HepG2 (cell line): ENCODE results near the gene FGFR3. TPM values are rescaled to one million over a fixed set of nuclear protein-coding genes. Genes with fewer than 3 reads are reported as not detected.

ENCODE experiments used
- FOSL1 ChIP-seq: sonication (generic); formaldehyde crosslinking; IDR thresholded peaks from 2 replicates; pipeline ENCODE4 v1.9.0; 2021; ENCODE audit warnings: missing genetic modification reagents, borderline replicate concordance
- FOXK1 ChIP-seq: sonication (generic); formaldehyde crosslinking; IDR thresholded peaks from 2 replicates; pipeline ENCODE4 v1.4.0; 2020; ENCODE audit warnings: low read depth, missing genetic modification reagents, borderline replicate concordance
- GFI1 ChIP-seq: sonication (generic); formaldehyde crosslinking; IDR thresholded peaks from 2 replicates; pipeline ENCODE4 v1.5.0; 2020; ENCODE audit warnings: missing genetic modification reagents, mild to moderate bottlenecking, borderline replicate concordance
- IKZF1 ChIP-seq: fragments of 450-650 bp; IDR thresholded peaks from 2 replicates; pipeline ENCODE4 v1.7.1; 2016
- KDM6A ChIP-seq: IDR thresholded peaks from 2 replicates; pipeline ENCODE4 v1.6.1; 2016; ENCODE audit warnings: low read depth
- MTF1 ChIP-seq: sonication (generic); formaldehyde crosslinking; IDR thresholded peaks from 2 replicates; pipeline ENCODE4 v1.5.0; 2020; ENCODE audit warnings: missing genetic modification reagents
- NFYC ChIP-seq: IDR thresholded peaks from 2 replicates; pipeline ENCODE4 v1.6.1; 2016; ENCODE audit warnings: missing genetic modification reagents, missing compliant biosample characterization
- PHF20 ChIP-seq: sonication (generic); formaldehyde crosslinking; IDR thresholded peaks from 2 replicates; pipeline ENCODE4 v1.5.0; 2020; ENCODE audit warnings: mild to moderate bottlenecking, missing genetic modification reagents
- PPARG ChIP-seq: conservative IDR thresholded peaks from 2 replicates; pipeline ENCODE4 v1.6.1; 2016; ENCODE audit warnings: missing biosample characterization, missing genetic modification reagents
- SRSF9 ChIP-seq: fragments of 200-400 bp; formaldehyde crosslinking; IDR thresholded peaks from 2 replicates; pipeline ENCODE4 v1.6.1; 2018; ENCODE audit warnings: borderline replicate concordance, mild to moderate bottlenecking, low read depth, low read length; ENCODE audit not compliant: insufficient read depth, poor library complexity, severe bottlenecking
- SUZ12 ChIP-seq: fragments of 150-350 bp; IDR thresholded peaks from 2 replicates; pipeline ENCODE4 v1.6.1; 2014; ENCODE audit warnings: low read depth, low read length
- TOE1 ChIP-seq: sonication (generic); formaldehyde crosslinking; IDR thresholded peaks from 2 replicates; pipeline ENCODE4 v1.4.0; 2020; ENCODE audit warnings: mild to moderate bottlenecking, missing genetic modification reagents
- ZBTB7B ChIP-seq: sonication (generic); formaldehyde crosslinking; IDR thresholded peaks from 2 replicates; pipeline ENCODE4 v1.4.0; 2020; ENCODE audit warnings: missing genetic modification reagents
- ZFP1 ChIP-seq: IDR thresholded peaks from 2 replicates; pipeline ENCODE4 v1.6.1; 2016
- ZFP36L2 ChIP-seq: sonication (generic); formaldehyde crosslinking; IDR thresholded peaks from 2 replicates; pipeline ENCODE4 v1.4.0; 2020; ENCODE audit warnings: missing genetic modification reagents
- ZNF207 ChIP-seq: fragments of 450-650 bp; IDR thresholded peaks from 2 replicates; pipeline ENCODE4 v1.6.1; 2016; ENCODE audit warnings: antibody characterized with exemption, borderline replicate concordance
- ZNF230 ChIP-seq: sonication (generic); formaldehyde crosslinking; IDR thresholded peaks from 2 replicates; pipeline ENCODE4 v1.4.0; 2020; ENCODE audit warnings: mild to moderate bottlenecking, missing genetic modification reagents
- ZNF256 ChIP-seq: sonication (generic); formaldehyde crosslinking; conservative IDR thresholded peaks from 2 replicates; pipeline ENCODE4 v1.4.0; 2020; ENCODE audit warnings: missing genetic modification reagents
- ZNF34 ChIP-seq: sonication (generic); formaldehyde crosslinking; IDR thresholded peaks from 2 replicates; pipeline ENCODE4 v1.4.0; 2020; ENCODE audit warnings: mild to moderate bottlenecking, missing genetic modification reagents, borderline replicate concordance
- ZNF383 ChIP-seq: sonication (generic); formaldehyde crosslinking; IDR thresholded peaks from 2 replicates; pipeline ENCODE4 v1.4.0; 2020; ENCODE audit warnings: missing genetic modification reagents, mild to moderate bottlenecking, borderline replicate concordance
- ZNF629 ChIP-seq: sonication (generic); formaldehyde crosslinking; conservative IDR thresholded peaks from 2 replicates; pipeline ENCODE4 v1.5.0; 2020; ENCODE audit warnings: missing genetic modification reagents
- ZNF670 ChIP-seq: sonication (generic); formaldehyde crosslinking; IDR thresholded peaks from 2 replicates; pipeline ENCODE4 v1.8.0; 2022; ENCODE audit warnings: mild to moderate bottlenecking, missing genetic modification reagents, borderline replicate concordance
- ZNF7 ChIP-seq: IDR thresholded peaks from 2 replicates; pipeline ENCODE4 v1.6.1; 2016; ENCODE audit warnings: missing biosample characterization, missing genetic modification reagents
- ZNF703 ChIP-seq: sonication (generic); formaldehyde crosslinking; IDR thresholded peaks from 2 replicates; pipeline ENCODE4 v1.5.1; 2020; ENCODE audit warnings: missing genetic modification reagents, mild to moderate bottlenecking, moderate library complexity, borderline replicate concordance
- ZNF777 ChIP-seq: sonication (generic); formaldehyde crosslinking; IDR thresholded peaks from 2 replicates; pipeline ENCODE4 v1.4.0; 2020; ENCODE audit warnings: missing genetic modification reagents
- polyA plus RNA-seq, 8 experiments: library from polyadenylated mRNA; depleted of rRNA in 3 of 8; stranded (reverse) in 7 of 8; unstranded in 1 of 8; fragments of >200 nt; fragmentation: Illumina TruSeq in 4 of 8; extraction: Trizol in 4 of 8; gene quantifications; 2 replicates each; pipeline versions ENCODE4 v1.2.1 to v1.2.3, GENCODE V29; 2011 to 2016; ENCODE audit warnings: low read depth in 4 of 8, missing spikeins in 1 of 8, mixed read lengths in 1 of 8; ENCODE audit not compliant: insufficient read depth in 1 of 8
- total RNA-seq, 5 experiments: library from RNA; depleted of rRNA; stranded (reverse); fragments of >200 nt; fragmentation: Illumina TruSeq; extraction: Trizol; gene quantifications; 2 replicates each; pipeline ENCODE4 v1.2.3, GENCODE V29; 2016; ENCODE audit warnings: low read depth in 1 of 5
- TF ChIP-seq, protein P1 (sequence below): sonication (generic); formaldehyde crosslinking; IDR thresholded peaks from 2 replicates; pipeline ENCODE4 v1.5.0; 2020; ENCODE audit warnings: missing genetic modification reagents
- TF ChIP-seq, protein P2 (sequence below): IDR thresholded peaks from 2 replicates; pipeline ENCODE4 v1.6.1; 2018; ENCODE audit warnings: missing genetic modification reagents, mild to moderate bottlenecking, missing compliant biosample characterization
- TF ChIP-seq, protein P3 (sequence below): sonication (generic); formaldehyde crosslinking; IDR thresholded peaks from 2 replicates; pipeline ENCODE4 v1.5.1; 2020; ENCODE audit warnings: mild to moderate bottlenecking, missing genetic modification reagents, borderline replicate concordance
- TF ChIP-seq, protein P4 (sequence below): sonication (generic); formaldehyde crosslinking; IDR thresholded peaks from 2 replicates; pipeline ENCODE4 v1.8.0; 2023; ENCODE audit warnings: mild to moderate bottlenecking, missing genetic modification reagents

FGFR3 gene
- total and polyA plus RNA-seq, 2 of the 13 experiments (the other 11 are each of a cell fraction or from before 2014, with no cell fraction given), result 103 to 109 TPM

DNA sequence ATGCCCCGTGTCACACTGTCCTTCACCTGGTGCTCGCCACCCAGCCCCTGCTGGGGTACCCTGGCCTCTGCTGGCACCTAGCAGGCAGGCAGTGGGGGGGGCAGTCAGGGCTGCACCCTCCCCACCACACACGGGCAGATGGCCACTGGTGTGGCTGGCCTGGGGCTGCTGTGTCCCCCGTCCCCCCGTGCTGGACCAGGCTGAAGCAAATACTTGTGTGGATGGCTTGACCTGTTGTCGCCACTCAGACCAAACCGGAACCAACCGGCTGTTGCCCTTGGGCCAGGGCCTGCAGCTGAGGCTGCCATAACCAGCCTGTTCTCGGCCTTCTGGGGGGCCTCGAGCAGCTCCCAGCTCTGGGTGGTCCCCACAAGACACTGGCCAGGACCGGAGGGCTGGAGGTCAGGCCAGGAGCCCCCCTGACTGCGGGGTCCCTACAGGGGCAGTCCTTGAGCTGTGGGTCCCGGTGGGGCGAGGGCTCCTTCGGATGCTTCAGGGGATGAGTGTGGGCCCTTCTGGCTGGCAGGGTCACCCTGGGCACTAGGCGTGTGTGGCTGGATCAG is 4.3 kb downstream of the FGFR3 start (continued):
- no peak for TF ChIP-seq ZNF629 (CRISPR knock-in tag)
- TF ChIP-seq, protein P1, sequence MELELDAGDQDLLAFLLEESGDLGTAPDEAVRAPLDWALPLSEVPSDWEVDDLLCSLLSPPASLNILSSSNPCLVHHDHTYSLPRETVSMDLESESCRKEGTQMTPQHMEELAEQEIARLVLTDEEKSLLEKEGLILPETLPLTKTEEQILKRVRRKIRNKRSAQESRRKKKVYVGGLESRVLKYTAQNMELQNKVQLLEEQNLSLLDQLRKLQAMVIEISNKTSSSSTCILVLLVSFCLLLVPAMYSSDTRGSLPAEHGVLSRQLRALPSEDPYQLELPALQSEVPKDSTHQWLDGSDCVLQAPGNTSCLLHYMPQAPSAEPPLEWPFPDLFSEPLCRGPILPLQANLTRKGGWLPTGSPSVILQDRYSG, result no peak
- TF ChIP-seq ZNF383 (CRISPR knock-in tag), result no peak
- TF ChIP-seq FOXK1, result no peak
- no peak for TF ChIP-seq ZFP1
- no peak for TF ChIP-seq ZNF34 (CRISPR knock-in tag)
- no peak for TF ChIP-seq ZNF230 (CRISPR knock-in tag)
- TF ChIP-seq PHF20 (CRISPR knock-in tag), result no peak
- TF ChIP-seq ZFP36L2 (CRISPR knock-in tag), result no peak
- no peak for TF ChIP-seq FOSL1 (CRISPR knock-in tag)
- TF ChIP-seq, protein P2, sequence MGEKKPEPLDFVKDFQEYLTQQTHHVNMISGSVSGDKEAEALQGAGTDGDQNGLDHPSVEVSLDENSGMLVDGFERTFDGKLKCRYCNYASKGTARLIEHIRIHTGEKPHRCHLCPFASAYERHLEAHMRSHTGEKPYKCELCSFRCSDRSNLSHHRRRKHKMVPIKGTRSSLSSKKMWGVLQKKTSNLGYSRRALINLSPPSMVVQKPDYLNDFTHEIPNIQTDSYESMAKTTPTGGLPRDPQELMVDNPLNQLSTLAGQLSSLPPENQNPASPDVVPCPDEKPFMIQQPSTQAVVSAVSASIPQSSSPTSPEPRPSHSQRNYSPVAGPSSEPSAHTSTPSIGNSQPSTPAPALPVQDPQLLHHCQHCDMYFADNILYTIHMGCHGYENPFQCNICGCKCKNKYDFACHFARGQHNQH (CRISPR knock-in tag), result no peak
- no peak for TF ChIP-seq ZNF256 (CRISPR knock-in tag)
- no peak for TF ChIP-seq PPARG (CRISPR knock-in tag)
- TF ChIP-seq, protein P3, sequence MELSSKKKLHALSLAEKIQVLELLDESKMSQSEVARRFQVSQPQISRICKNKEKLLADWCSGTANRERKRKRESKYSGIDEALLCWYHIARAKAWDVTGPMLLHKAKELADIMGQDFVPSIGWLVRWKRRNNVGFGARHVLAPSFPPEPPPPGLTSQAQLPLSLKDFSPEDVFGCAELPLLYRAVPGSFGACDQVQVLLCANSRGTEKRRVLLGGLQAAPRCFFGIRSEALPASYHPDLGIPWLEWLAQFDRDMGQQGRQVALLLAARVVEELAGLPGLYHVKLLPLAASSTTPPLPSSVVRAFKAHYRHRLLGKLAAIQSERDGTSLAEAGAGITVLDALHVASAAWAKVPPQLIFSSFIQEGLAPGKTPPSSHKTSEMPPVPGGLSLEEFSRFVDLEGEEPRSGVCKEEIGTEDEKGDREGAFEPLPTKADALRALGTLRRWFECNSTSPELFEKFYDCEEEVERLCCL, result no peak
- TF ChIP-seq, protein P4, sequence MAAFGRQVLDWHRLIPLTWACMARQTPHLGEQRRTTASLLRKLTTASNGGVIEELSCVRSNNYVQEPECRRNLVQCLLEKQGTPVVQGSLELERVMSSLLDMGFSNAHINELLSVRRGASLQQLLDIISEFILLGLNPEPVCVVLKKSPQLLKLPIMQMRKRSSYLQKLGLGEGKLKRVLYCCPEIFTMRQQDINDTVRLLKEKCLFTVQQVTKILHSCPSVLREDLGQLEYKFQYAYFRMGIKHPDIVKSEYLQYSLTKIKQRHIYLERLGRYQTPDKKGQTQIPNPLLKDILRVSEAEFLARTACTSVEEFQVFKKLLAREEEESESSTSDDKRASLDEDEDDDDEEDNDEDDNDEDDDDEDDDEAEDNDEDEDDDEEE (CRISPR knock-in tag), result no peak
- TF ChIP-seq IKZF1, result no peak
- no peak for TF ChIP-seq ZNF207
- no peak for TF ChIP-seq NFYC
- no peak for TF ChIP-seq SUZ12
- TF ChIP-seq KDM6A, result no peak
- no peak for TF ChIP-seq MTF1 (CRISPR knock-in tag)
- TF ChIP-seq ZBTB7B (CRISPR knock-in tag), result 0 out of 2 replicates have a peak, but pooled peaks have one; percentile 17
- no peak for TF ChIP-seq ZNF777 (CRISPR knock-in tag)
- no peak for TF ChIP-seq ZNF703 (CRISPR knock-in tag)
- no peak for TF ChIP-seq TOE1 (CRISPR knock-in tag)
- TF ChIP-seq ZNF7 (CRISPR knock-in tag), result no peak
- no peak for TF ChIP-seq SRSF9
- 0 out of 2 replicates have a peak, but pooled peaks have one; percentile 14 for TF ChIP-seq GFI1 (CRISPR knock-in tag)
- TF ChIP-seq ZNF670 (CRISPR knock-in tag), result no peak
